MCF 10A (cell line): ENCODE data around the gene FAF2. TPM values are rescaled to one million over a fixed set of nuclear protein-coding genes. Genes with fewer than 3 reads are reported as not detected.
"Not testable (repeated sequence)": the region's sequence is repeated elsewhere in the genome, so short reads cannot be mapped to it uniquely, and the experiment has no call there.

Source experiments
- BruUV-seq: library from RNA; stranded (reverse); fragments of 400-500 nt; replicated peaks from 2 replicates; lab custom pipeline; 2021; lab: Mats Ljungman, UMichigan
- CTCF ChIA-PET: fragments of 300-600 bp; sonication (Branson Sonifier 250); formaldehyde crosslinking; extraction: SDS; loops from one replicate; lab custom pipeline; 2021; ENCODE audit warnings: antibody characterized with exemption, inconsistent platforms; lab: Yijun Ruan, JAX
- POLR2A ChIA-PET: fragments of 300-600, 350-650 bp; sonication (Branson Sonifier 250); formaldehyde crosslinking; extraction: SDS; loops from one replicate; lab custom pipeline; 2020; ENCODE audit warnings: antibody characterized with exemption, inconsistent platforms; lab: Yijun Ruan, JAX
- DNase-seq: peaks from one replicate; pipeline ENCODE4 v3.0.0-alpha.2; 2018; ENCODE audit not compliant: unreplicated experiment
- H3K27ac Mint-ChIP-seq: one replicate; pipeline ENCODE4 v1.8.0; 2022; ENCODE audit warnings: mild to moderate bottlenecking, low read depth, mixed read lengths; ENCODE audit not compliant: unreplicated experiment
- H3K27me3 Mint-ChIP-seq: one replicate; pipeline ENCODE4 v1.8.0; 2022; ENCODE audit warnings: mixed read lengths; ENCODE audit not compliant: insufficient read depth, unreplicated experiment
- H3K36me3 Mint-ChIP-seq: one replicate; pipeline ENCODE4 v1.8.0; 2022; ENCODE audit warnings: mild to moderate bottlenecking, moderate library complexity, mixed read lengths; ENCODE audit not compliant: insufficient read depth, unreplicated experiment
- H3K4me1 Mint-ChIP-seq: one replicate; pipeline ENCODE4 v1.8.0; 2022; ENCODE audit warnings: mixed read lengths; ENCODE audit not compliant: insufficient read depth, unreplicated experiment
- H3K4me3 Mint-ChIP-seq: one replicate; pipeline ENCODE4 v1.8.0; 2022; ENCODE audit warnings: mild to moderate bottlenecking, moderate library complexity, mixed read lengths; ENCODE audit not compliant: unreplicated experiment
- H3K9me3 Mint-ChIP-seq: one replicate; pipeline ENCODE4 v1.8.0; 2022; ENCODE audit warnings: mixed read lengths; ENCODE audit not compliant: unreplicated experiment
- intact Hi-C: fragments of 100-400 bp; cut with micrococcal nuclease; formaldehyde crosslinking; loops from 2 replicates; pipeline ENCODE4 v1.14.1; 2022
- total RNA-seq: library from RNA; stranded (reverse); gene quantifications from 2 replicates; pipeline ENCODE4 v1.2.3, GENCODE V29; 2022
- TF ChIP-seq, protein P1 (sequence below): fragments of 200-600 bp; IDR thresholded peaks from one replicate; pipeline ENCODE4 v1.8.0; 2022; ENCODE audit warnings: antibody characterized with exemption, mild to moderate bottlenecking; ENCODE audit not compliant: unreplicated experiment

Gene FAF2
- total RNA-seq, 1 experiment from 2014 or later: 78.3 TPM

DNA sequence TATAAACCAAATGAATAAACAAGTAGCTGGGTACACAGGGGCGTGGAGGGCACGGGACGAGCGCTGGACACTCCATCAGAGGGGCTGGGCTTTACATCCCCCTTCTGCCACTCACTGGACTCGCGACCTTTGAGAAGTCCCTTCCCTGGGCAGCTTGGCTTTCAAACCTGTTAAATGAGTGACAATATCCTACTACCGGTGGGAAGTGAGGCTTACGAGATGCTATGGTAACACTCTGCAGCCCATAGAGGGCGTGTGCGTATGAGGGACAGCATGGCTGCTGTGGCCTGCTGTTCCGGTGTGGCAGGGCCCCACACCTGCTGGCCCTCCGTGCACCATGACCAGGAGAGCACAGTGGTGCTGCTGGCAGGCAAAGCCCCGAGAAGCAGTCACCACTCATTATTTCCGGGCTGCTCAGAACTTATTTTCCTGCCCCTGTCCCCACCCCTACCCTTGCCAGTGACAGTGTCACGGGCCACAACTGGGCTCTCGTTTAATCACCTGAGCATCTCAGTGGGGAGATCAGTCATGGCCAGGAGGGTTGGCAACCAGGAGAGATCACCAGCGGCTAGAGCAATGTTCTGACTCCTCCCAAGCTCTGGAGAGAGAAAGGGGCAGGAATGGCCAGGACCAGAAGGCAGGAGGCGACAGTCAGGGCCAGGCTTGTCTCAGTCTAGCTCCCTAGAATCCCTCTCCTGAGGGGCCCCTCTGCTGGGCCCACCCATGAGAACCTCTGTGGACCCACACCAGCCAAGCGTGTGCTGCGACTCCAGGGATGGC, 42.3 kb upstream of the FAF2 start:
- intact Hi-C loops: no loop called here
- no TSS peak for BruUV-seq
- no peak for DNase-seq
- Mint-ChIP-seq H3K9me3 (no peaks in the 10 kb centered on the region), H3K27me3 (no peaks in the 10 kb centered on the region), H3K4me1 (peaks cover 32% of the 10 kb centered on the region), H3K27ac (no peak overlapping the region), H3K4me3 (no peak overlapping the region), H3K36me3 (peaks cover 67% of the 10 kb centered on the region)
- TF ChIP-seq, protein P1, sequence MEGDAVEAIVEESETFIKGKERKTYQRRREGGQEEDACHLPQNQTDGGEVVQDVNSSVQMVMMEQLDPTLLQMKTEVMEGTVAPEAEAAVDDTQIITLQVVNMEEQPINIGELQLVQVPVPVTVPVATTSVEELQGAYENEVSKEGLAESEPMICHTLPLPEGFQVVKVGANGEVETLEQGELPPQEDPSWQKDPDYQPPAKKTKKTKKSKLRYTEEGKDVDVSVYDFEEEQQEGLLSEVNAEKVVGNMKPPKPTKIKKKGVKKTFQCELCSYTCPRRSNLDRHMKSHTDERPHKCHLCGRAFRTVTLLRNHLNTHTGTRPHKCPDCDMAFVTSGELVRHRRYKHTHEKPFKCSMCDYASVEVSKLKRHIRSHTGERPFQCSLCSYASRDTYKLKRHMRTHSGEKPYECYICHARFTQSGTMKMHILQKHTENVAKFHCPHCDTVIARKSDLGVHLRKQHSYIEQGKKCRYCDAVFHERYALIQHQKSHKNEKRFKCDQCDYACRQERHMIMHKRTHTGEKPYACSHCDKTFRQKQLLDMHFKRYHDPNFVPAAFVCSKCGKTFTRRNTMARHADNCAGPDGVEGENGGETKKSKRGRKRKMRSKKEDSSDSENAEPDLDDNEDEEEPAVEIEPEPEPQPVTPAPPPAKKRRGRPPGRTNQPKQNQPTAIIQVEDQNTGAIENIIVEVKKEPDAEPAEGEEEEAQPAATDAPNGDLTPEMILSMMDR: no peak
- POLR2A ChIA-PET: interaction anchor here (11.3 kb wide), 1 partner anchor 17 kb away, joined by 110 read pairs; the partner anchor contains the start of genes HIGD2A and NOP16
- CTCF ChIA-PET: interaction anchor here (0.5 to 2.2 kb wide), 6 partner anchors 25 to 503 kb away, joined by 3 to 6 read pairs (median 5); partner anchors contain the start of gene FAF2

DNA sequence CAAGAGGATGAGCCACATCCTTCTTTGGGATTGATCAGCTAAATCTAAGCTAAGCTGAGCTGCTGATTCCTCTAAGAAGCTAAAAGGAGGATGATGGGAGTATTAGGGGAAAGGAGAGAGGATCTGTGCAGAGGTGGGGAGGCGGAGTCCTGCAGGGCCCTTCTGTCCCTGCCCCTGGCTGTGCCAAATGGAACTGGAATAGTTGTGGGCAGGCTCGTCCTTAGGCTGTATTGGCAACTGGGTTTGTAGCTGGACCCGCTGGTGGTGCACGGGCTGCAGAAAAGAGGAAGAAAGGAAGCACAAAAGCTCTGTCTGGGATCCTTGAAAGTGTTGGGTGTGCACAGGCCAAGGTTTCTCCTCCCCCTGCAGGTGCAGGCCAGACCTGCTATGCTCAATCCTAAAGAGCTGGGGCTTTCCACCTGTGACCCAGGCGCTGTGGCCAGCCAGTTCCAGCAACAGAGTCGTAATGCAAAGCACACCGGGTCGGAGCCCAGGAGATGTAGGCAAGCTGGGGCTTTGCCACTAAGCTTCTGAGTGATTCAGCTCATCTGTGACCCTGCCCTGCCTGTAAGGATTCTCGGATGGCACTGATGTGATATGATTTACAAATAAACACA, 41.6 kb upstream of the FAF2 start:
- CTCF ChIA-PET: interaction anchor here (0.6 to 2.2 kb wide), 5 partner anchors 9 to 138 kb away, joined by 3 to 6 read pairs (median 5); partner anchors contain the start of gene FAF2
- DNase-seq: no peak
- TF ChIP-seq, protein P1: no peak
- Mint-ChIP-seq H3K27me3 (no peaks in the 10 kb centered on the region), H3K9me3 (no peaks in the 10 kb centered on the region), H3K4me3 (no peak overlapping the region), H3K4me1 (peaks cover 32% of the 10 kb centered on the region), H3K36me3 (peaks cover 67% of the 10 kb centered on the region), H3K27ac (no peak overlapping the region)
- BruUV-seq: no TSS peak
- intact Hi-C loops: no loop called here
- POLR2A ChIA-PET: interaction anchor here (1.3 to 11.3 kb wide), 2 partner anchors 18 to 131 kb away, joined by 4 to 110 read pairs; partner anchors contain the start of genes HIGD2A, NOP16 and RNF44

DNA sequence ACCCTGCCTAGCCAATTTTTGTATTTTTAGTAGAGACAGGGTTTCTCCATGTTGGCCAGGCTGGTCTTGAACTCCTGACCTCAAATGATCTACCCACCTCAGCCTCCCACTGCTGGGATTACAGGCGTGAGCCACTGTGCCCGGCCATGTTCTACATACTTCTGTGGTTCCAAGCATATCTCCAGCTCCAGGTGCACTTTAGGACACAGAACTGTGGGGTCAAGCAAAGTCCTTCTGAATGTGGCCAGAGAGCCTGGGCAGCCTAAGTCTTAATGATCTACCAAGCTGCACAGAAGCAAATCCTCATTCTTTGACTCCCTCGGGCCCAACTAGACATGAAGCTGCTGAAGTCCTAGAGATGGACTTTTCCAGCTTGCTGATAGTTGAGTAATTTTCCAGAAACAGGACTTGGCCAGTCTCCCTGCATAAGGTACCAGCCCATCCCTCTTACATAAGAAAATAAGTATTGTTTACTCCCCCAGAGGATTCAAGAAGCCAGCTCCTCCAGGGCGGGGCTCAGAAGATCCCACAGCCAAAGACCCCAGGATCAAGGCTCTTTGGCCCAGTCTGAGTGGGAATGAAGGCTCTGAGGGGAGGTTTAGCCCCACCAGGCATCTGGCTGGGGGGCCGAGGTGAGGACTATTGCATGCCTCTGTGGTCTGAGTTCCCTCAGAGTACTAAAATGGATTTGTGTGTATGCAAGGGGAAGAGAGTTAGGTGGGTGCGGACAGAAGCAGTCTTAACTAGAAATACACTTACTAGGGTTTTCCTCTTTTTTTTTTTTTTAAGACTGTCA, 40.5 kb upstream of the FAF2 start:
- Mint-ChIP-seq H3K27ac (peak overlapping the region; percentile 55), H3K4me1 (peaks cover 32% of the 10 kb centered on the region), H3K9me3 (no peaks in the 10 kb centered on the region), H3K27me3 (no peaks in the 10 kb centered on the region), H3K4me3 (no peak overlapping the region), H3K36me3 (peaks cover 73% of the 10 kb centered on the region)
- no TSS peak for BruUV-seq
- ChIA-PET CTCF (interaction anchor here (1.1 to 2.2 kb wide), 4 partner anchors 10 to 201 kb away, joined by 3 to 5 read pairs (median 4); no protein-coding TSS in a partner anchor), POLR2A (interaction anchor here (0.6 to 11.3 kb wide), 3 partner anchors 19 to 215 kb away, joined by 3 to 110 read pairs (median 4); partner anchors contain the start of genes HIGD2A, NOP16 and RNF44)
- intact Hi-C loops: no loop called here
- TF ChIP-seq, protein P1: no peak
- DNase-seq: no peak

DNA sequence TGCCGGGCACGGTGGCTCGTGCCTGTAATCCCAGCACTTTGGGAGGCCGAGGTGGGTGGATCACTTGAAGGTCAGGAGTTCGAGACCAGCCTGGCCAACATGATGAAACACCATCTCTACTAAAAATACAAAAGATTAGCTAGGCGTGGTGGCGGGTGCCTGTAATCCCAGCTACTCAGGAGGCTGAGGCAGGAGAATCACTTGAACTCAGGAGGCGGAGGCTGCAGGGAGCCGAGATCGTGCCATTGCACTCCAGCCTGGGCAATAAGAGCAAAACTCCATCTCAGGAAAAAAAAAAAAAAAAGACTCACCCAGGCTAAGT, 40.0 kb upstream of the FAF2 start:
- H3K4me3 Mint-ChIP-seq, intact Hi-C loops, DNase-seq, H3K27me3 Mint-ChIP-seq, H3K27ac Mint-ChIP-seq, H3K9me3 Mint-ChIP-seq, BruUV-seq: not testable (repeated sequence)
- Mint-ChIP-seq H3K36me3 (peaks cover 73% of the 10 kb centered on the region), H3K4me1 (peaks cover 35% of the 10 kb centered on the region)
- ChIA-PET CTCF (interaction anchor here (0.6 to 2.2 kb wide), 4 partner anchors 10 to 200 kb away, joined by 3 to 5 read pairs (median 4); no protein-coding TSS in a partner anchor), POLR2A (interaction anchor here (0.6 to 11.3 kb wide), 3 partner anchors 19 to 214 kb away, joined by 3 to 110 read pairs (median 8); partner anchors contain the start of genes FAF2, HIGD2A and NOP16)
